Keratinocyte (primary cell): ENCODE results near the gene MLXIP. TPM values are rescaled to one million over a fixed set of nuclear protein-coding genes. Genes with fewer than 3 reads are reported as not detected.

Source experiments
- DNase-seq: peaks from one replicate; pipeline ENCODE4 v3.0.0-alpha.2; 2011; ENCODE audit warnings: low read depth, missing footprints, low spot score
- FAIRE-seq: peaks from 2 replicates; lab custom pipeline; 2011; peaks lifted over from hg19 to GRCh38; lab: Jason Lieb, UNC
- H2AFZ ChIP-seq: 2 replicates; pipeline ENCODE4 v1.6.0; 2012; ENCODE audit warnings: low read length, control low read depth, inconsistent platforms; ENCODE audit not compliant: control insufficient read depth
- H3K27ac ChIP-seq: 2 replicates; pipeline ENCODE4 v1.5.1; 2011; ENCODE audit warnings: low read length; ENCODE audit not compliant: control insufficient read depth, insufficient read depth
- H3K27me3 ChIP-seq: 3 replicates; pipeline ENCODE4 v1.6.0; 2011; ENCODE audit warnings: low read length; ENCODE audit not compliant: control insufficient read depth, insufficient read depth; ENCODE audit errors: extremely low read depth
- H3K36me3 ChIP-seq, 2 experiments: 2 replicates in 1 of 2; 3 replicates in 1 of 2; pipeline ENCODE4 v1.5.1; 2011; ENCODE audit warnings: low read length in 2 of 2, mild to moderate bottlenecking in 1 of 2; ENCODE audit not compliant: control insufficient read depth in 2 of 2, insufficient read depth in 2 of 2; ENCODE audit errors: extremely low read depth in 1 of 2
- H3K4me1 ChIP-seq: 3 replicates; pipeline ENCODE4 v1.5.1; 2011; ENCODE audit warnings: low read length; ENCODE audit not compliant: control insufficient read depth, insufficient read depth; ENCODE audit errors: extremely low read depth
- H3K4me2 ChIP-seq: 3 replicates; pipeline ENCODE4 v1.6.0; 2011; ENCODE audit warnings: low read depth, low read length; ENCODE audit not compliant: control insufficient read depth, insufficient read depth; ENCODE audit errors: extremely low read depth
- H3K4me3 ChIP-seq, 3 experiments: fragments of 200-600 bp in 1 of 3; sonication (generic) in 1 of 3; 2 replicates in 2 of 3; 3 replicates in 1 of 3; pipeline ENCODE4 v1.5.1; 2011 to 2016; ENCODE audit warnings: low read length in 3 of 3, mild to moderate bottlenecking in 3 of 3, control low read depth in 2 of 3, inconsistent platforms in 1 of 3, low read depth in 1 of 3, mixed read lengths in 1 of 3, mixed run types in 1 of 3, moderate library complexity in 1 of 3; ENCODE audit not compliant: control insufficient read depth in 2 of 3, insufficient read depth in 2 of 3; ENCODE audit errors: extremely low read depth in 1 of 3
- H3K79me2 ChIP-seq: 2 replicates; pipeline ENCODE4 v1.6.0; 2012; ENCODE audit warnings: low read length; ENCODE audit not compliant: control insufficient read depth, insufficient read depth
- H3K9ac ChIP-seq: 3 replicates; pipeline ENCODE4 v1.6.0; 2011; ENCODE audit warnings: low read length; ENCODE audit not compliant: control insufficient read depth, insufficient read depth; ENCODE audit errors: extremely low read depth
- H3K9me1 ChIP-seq: 3 replicates; pipeline ENCODE4 v1.6.0; 2011; ENCODE audit warnings: low read length; ENCODE audit not compliant: control insufficient read depth, insufficient read depth; ENCODE audit errors: extremely low read depth
- H3K9me3 ChIP-seq: 2 replicates; pipeline ENCODE4 v1.5.1; 2012; ENCODE audit warnings: low read depth, low read length; ENCODE audit not compliant: control insufficient read depth
- H4K20me1 ChIP-seq: 3 replicates; pipeline ENCODE4 v1.6.0; 2011; ENCODE audit warnings: low read length; ENCODE audit not compliant: control insufficient read depth, insufficient read depth; ENCODE audit errors: extremely low read depth
- EZH2 ChIP-seq: IDR thresholded peaks from one replicate; pipeline ENCODE4 v1.6.1; 2012; ENCODE audit warnings: inconsistent platforms, mild to moderate bottlenecking, low read length, moderate library complexity
- dilution Hi-C: fragments of 300-500 bp; cut with MboI; formaldehyde crosslinking; loops from one replicate; pipeline ENCODE4 v1.7.0; 2020; ENCODE audit warnings: low sequenced_read_pairs; ENCODE audit not compliant: extremely low pct_ligation_motif_present
- polyA plus RNA-seq, 5 experiments: library from polyadenylated mRNA; depleted of rRNA in 3 of 5; stranded (reverse) in 3 of 5; stranded (forward) in 1 of 5; unstranded in 1 of 5; fragments of >200 nt; gene quantifications; 1 replicate in 1 of 5; 2 replicates in 3 of 5; 3 replicates in 1 of 5; pipeline versions ENCODE4 v1.2.1 to v1.2.3, GENCODE V29; 2011 to 2012; ENCODE audit warnings: missing spikeins in 2 of 5, low read depth in 1 of 5, low replicate concordance in 1 of 5
- TF ChIP-seq, protein P1 (sequence below), 3 experiments: IDR thresholded peaks in 1 of 3; conservative IDR thresholded peaks in 1 of 3; optimal IDR thresholded peaks in 1 of 3; 2 replicates in 2 of 3; 3 replicates in 1 of 3; pipeline versions ENCODE3 to v1.5.1; 2011; ENCODE audit warnings: low read length in 3 of 3, mild to moderate bottlenecking in 3 of 3, moderate library complexity in 2 of 3, control low read depth in 1 of 3, inconsistent platforms in 1 of 3; ENCODE audit not compliant: insufficient read depth in 2 of 3; ENCODE audit errors: extremely low read depth in 1 of 3

Gene MLXIP
- polyA plus RNA-seq, 1 donor (not counting 4 experiments of a cell fraction or from before 2014, with no cell fraction given), result 5.5 TPM

DNA sequence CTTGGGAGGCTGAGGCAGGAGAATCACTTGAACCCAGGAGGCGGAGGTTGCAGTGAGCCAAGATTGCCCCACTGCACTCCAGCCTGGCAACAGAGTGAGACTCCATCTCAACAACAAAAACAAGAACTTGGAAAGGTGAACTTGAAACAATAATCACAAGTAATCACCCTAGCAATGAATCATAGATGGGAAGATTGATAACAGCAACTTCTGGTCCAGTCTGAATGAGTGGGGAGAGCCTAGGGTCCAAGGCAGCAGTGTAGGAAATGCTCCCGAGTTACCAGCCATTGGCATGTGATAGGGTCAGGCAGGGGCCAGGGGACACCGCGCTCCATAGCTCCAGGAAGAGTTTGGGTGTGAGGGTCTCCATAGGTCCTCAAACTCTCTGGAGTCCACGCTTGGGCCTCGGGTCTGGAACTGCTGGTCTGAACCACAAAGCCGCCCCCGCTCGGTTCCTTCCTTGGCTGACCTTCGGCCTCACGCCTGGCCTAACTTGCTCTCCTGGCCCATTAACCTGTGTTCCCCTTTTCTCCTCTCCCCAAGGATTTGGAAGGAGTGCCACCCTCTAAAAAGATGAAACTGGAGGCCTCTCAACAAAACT lies 19.9 kb upstream of the MLXIP start:
- FAIRE-seq (no peak), DNase-seq (no peak)
- H2AFZ ChIP-seq, result no peak overlapping the region
- no peak overlapping the region for H3K27ac ChIP-seq
- no peaks in the 10 kb centered on the region for H3K9me3 ChIP-seq
- H3K4me1 ChIP-seq, result peaks cover 18% of the 10 kb centered on the region
- peaks cover 27 to 43% of the 10 kb centered on the region in 2 experiments for H3K36me3 ChIP-seq
- H3K9ac ChIP-seq, result no peak overlapping the region
- H3K9me1 ChIP-seq, result no peaks in the 10 kb centered on the region
- no peak overlapping the region for H3K4me2 ChIP-seq
- H3K79me2 ChIP-seq, result no peaks in the 10 kb centered on the region
- TF ChIP-seq, protein P1, sequence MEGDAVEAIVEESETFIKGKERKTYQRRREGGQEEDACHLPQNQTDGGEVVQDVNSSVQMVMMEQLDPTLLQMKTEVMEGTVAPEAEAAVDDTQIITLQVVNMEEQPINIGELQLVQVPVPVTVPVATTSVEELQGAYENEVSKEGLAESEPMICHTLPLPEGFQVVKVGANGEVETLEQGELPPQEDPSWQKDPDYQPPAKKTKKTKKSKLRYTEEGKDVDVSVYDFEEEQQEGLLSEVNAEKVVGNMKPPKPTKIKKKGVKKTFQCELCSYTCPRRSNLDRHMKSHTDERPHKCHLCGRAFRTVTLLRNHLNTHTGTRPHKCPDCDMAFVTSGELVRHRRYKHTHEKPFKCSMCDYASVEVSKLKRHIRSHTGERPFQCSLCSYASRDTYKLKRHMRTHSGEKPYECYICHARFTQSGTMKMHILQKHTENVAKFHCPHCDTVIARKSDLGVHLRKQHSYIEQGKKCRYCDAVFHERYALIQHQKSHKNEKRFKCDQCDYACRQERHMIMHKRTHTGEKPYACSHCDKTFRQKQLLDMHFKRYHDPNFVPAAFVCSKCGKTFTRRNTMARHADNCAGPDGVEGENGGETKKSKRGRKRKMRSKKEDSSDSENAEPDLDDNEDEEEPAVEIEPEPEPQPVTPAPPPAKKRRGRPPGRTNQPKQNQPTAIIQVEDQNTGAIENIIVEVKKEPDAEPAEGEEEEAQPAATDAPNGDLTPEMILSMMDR (optimal IDR thresholded peaks at IDR 0.05 in 1 of 3, IDR thresholded peaks at IDR 0.05 in 1 of 3, conservative IDR thresholded peaks at IDR 0.05 in 1 of 3; ENCODE audit: extremely low read depth in 1 of 3, insufficient read depth in 2 of 3, low read length in 3 of 3), result no peak
- TF ChIP-seq EZH2, result no peak
- dilution Hi-C loops, result no loop called here
- H4K20me1 ChIP-seq, result peaks cover 6% of the 10 kb centered on the region
- no peak overlapping the region for H3K4me3 ChIP-seq
- H3K27me3 ChIP-seq, result no peaks in the 10 kb centered on the region

DNA sequence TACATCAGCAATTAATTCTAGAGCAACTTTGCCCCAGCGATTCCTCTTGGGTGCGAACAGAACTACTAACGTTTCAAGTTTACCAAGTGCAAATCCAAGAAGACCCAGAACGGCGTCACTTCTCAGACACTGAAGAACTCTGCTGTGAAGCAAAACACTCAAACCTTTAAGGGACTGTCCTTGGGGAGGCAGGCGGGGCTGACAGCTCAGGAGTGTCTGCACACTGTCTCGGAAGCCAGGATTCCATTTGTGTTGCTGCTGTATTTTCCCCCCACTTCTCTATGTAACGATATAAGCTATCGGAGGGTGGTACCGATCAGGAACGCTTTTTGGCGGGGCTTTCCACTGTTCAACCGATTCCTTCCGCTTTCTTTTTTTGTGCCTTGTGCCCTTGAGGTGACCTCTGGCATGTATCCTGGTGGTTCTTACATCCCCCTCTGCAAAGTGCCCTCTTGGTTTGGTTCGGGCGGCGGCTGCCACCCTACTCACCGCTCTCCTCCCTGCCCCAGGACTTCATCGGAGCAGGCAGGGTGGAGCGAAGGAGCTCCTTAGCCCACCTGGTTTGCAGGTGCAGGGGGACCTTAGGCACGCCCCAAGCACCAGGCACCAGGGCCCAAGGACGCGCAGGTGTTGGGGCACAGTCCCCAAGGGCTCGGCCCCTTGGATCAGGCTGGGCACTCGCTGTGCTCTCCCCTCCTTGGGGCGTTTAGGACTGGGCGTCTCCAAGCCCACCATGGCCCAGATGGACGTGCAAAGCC lies 19.2 kb upstream of the MLXIP start:
- FAIRE-seq (no peak), DNase-seq (no peak)
- H3K36me3 ChIP-seq, result peaks cover 27 to 43% of the 10 kb centered on the region in 2 experiments

More for the DNA sequence above, 19.2 kb upstream of the MLXIP start:
- H3K79me2 ChIP-seq, result no peaks in the 10 kb centered on the region
- dilution Hi-C loops, result no loop called here
- H2AFZ ChIP-seq, result no peak overlapping the region
- H3K9ac ChIP-seq, result no peak overlapping the region
- no peak overlapping the region for H3K27ac ChIP-seq
- H3K4me3 ChIP-seq, result no peak overlapping the region
- no peaks in the 10 kb centered on the region for H3K9me1 ChIP-seq
- H3K9me3 ChIP-seq, result no peaks in the 10 kb centered on the region
- no peaks in the 10 kb centered on the region for H3K27me3 ChIP-seq
- no peak for TF ChIP-seq EZH2
- TF ChIP-seq, protein P1 (optimal IDR thresholded peaks at IDR 0.05 in 1 of 3, IDR thresholded peaks at IDR 0.05 in 1 of 3, conservative IDR thresholded peaks at IDR 0.05 in 1 of 3; ENCODE audit: extremely low read depth in 1 of 3, insufficient read depth in 2 of 3, low read length in 3 of 3), result no peak
- peaks cover 6% of the 10 kb centered on the region for H4K20me1 ChIP-seq
- H3K4me2 ChIP-seq, result no peak overlapping the region
- peaks cover 18% of the 10 kb centered on the region for H3K4me1 ChIP-seq
